Activated T-cell treated with anti-CD3 and anti-CD28 coated beads for 48 hours (primary cell): ENCODE measurements around the gene CREB3L1.

ENCODE experiments used
- DNase-seq: peaks from one replicate; pipeline ENCODE4 v3.0.0-alpha.2; 2020; ENCODE audit warnings: low read depth

Gene CREB3L1

GRCh38 chr11:46346886-46347636 lies 69.6 kb downstream of the CREB3L1 start, which contains the start of gene DGKZ:
Gene DGKZ (plus strand): TSS chr11:46347463. CDS start chr11:46347660, 197 bp downstream.
- peak; percentile 94 for DNase-seq

GRCh38 chr11:46347637-46348311 lies 70.3 kb downstream of the CREB3L1 start:
- no peak for DNase-seq

- no peak for DNase-seq
These were observed 71.3 kb downstream of the CREB3L1 start for GRCh38 chr11:46348566-46349401.

GRCh38 chr11:46350695-46351094 lies 73.2 kb downstream of the CREB3L1 start:
- no peak for DNase-seq

GRCh38 chr11:46351148-46351547 lies 73.7 kb downstream of the CREB3L1 start:
- no peak for DNase-seq

- DNase-seq: no peak
These were observed 74.1 kb downstream of the CREB3L1 start for GRCh38 chr11:46351606-46352005.

GRCh38 chr11:46352063-46352841 lies 74.8 kb downstream of the CREB3L1 start:
- DNase-seq: peak; percentile 67

GRCh38 chr11:46353698-46354097 lies 76.2 kb downstream of the CREB3L1 start:
- peak; percentile 53 for DNase-seq

GRCh38 chr11:46356924-46357482 lies 79.5 kb downstream of the CREB3L1 start:
- no peak for DNase-seq

- DNase-seq: no peak
These were observed 80.0 kb downstream of the CREB3L1 start for GRCh38 chr11:46357483-46357936.

- no peak for DNase-seq
These were observed 82.5 kb downstream of the CREB3L1 start for GRCh38 chr11:46359953-46360352.

GRCh38 chr11:46360878-46361277 lies 83.4 kb downstream of the CREB3L1 start:
- no peak for DNase-seq

GRCh38 chr11:46361283-46362155 lies 84.1 kb downstream of the CREB3L1 start:
- no peak for DNase-seq

GRCh38 chr11:46362156-46363030 lies 84.9 kb downstream of the CREB3L1 start:
- no peak for DNase-seq

- DNase-seq: no peak
These were observed 85.6 kb downstream of the CREB3L1 start for GRCh38 chr11:46363031-46363407.

- no peak for DNase-seq
These were observed 86.1 kb downstream of the CREB3L1 start for GRCh38 chr11:46363455-46364005.

- DNase-seq: no peak
These were observed 86.6 kb downstream of the CREB3L1 start for GRCh38 chr11:46364056-46364455.

GRCh38 chr11:46364791-46365190 lies 87.3 kb downstream of the CREB3L1 start:
- DNase-seq: no peak

- DNase-seq: no peak
These were observed 88.8 kb downstream of the CREB3L1 start for GRCh38 chr11:46366260-46366659.
